ENCODE data around the gene SPTB.
A peak's percentile ranks its signal among the peaks of the same experiment; 100 is the strongest.

Gene SPTB

DNA sequence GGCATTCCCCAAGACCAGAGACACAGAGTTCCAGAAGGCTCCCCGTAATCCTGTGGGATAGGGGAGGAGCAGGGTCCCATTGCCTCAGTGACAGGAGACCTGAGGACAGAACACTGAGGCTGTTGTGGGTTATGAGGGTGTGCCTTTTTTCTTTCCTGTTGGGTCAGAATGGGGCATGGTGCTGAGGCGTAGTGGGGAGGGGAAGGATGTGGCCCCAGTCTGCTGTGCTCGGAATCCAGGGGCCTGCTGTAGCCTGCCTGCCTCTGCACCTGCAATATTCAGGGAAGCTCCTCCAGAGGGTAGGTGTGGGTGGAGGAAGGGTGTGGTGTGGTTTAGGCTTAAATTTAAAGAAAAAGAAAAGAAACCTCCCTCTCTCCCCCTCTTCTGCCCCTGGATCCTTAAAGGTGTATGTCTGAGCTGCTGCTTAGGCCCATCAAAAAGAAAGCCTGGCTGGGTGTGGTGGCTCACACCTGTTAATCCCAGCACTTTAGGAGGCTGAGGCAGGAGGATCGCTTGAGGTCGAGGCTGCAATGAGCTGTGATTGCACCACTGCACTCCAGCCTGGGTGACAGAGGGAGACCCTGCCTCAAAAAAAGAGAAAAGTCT is 156.8 kb downstream of the SPTB start:
- POLR2A ChIA-PET, result no interaction called here
- CTCF ChIA-PET, result no interaction called here
- TF ChIP-seq FOXA1 (IDR thresholded peaks at IDR 0.05) (no peak), FOXM1 (IDR thresholded peaks at IDR 0.05; ENCODE audit: borderline replicate concordance) (no peak), L3MBTL2 (conservative IDR thresholded peaks at IDR 0.05) (no peak), LEF1 (IDR thresholded peaks at IDR 0.05; ENCODE audit: borderline replicate concordance) (no peak), ARNT (IDR thresholded peaks at IDR 0.05) (no peak), NFRKB (IDR thresholded peaks at IDR 0.05) (no peak), HDGF (IDR thresholded peaks at IDR 0.05; ENCODE audit: borderline replicate concordance) (no peak), SP1 (IDR thresholded peaks at IDR 0.05) (no peak), SUZ12 (IDR thresholded peaks at IDR 0.05) (no peak), FOXK2 (IDR thresholded peaks at IDR 0.05) (no peak), ELF4 (IDR thresholded peaks at IDR 0.05) (no peak), ZNF384 (IDR thresholded peaks at IDR 0.05) (no peak), CTBP1 (IDR thresholded peaks at IDR 0.05; ENCODE audit: borderline replicate concordance) (no peak), BHLHE40 (IDR thresholded peaks at IDR 0.05; ENCODE audit: borderline replicate concordance) (no peak), TARDBP (IDR thresholded peaks at IDR 0.05) (no peak)
- TF ChIP-seq, protein P1, sequence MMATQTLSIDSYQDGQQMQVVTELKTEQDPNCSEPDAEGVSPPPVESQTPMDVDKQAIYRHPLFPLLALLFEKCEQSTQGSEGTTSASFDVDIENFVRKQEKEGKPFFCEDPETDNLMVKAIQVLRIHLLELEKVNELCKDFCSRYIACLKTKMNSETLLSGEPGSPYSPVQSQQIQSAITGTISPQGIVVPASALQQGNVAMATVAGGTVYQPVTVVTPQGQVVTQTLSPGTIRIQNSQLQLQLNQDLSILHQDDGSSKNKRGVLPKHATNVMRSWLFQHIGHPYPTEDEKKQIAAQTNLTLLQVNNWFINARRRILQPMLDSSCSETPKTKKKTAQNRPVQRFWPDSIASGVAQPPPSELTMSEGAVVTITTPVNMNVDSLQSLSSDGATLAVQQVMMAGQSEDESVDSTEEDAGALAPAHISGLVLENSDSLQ (IDR thresholded peaks at IDR 0.05), result no peak
- DNase-seq (ENCODE audit: extremely low spot score), result no peak

DNA sequence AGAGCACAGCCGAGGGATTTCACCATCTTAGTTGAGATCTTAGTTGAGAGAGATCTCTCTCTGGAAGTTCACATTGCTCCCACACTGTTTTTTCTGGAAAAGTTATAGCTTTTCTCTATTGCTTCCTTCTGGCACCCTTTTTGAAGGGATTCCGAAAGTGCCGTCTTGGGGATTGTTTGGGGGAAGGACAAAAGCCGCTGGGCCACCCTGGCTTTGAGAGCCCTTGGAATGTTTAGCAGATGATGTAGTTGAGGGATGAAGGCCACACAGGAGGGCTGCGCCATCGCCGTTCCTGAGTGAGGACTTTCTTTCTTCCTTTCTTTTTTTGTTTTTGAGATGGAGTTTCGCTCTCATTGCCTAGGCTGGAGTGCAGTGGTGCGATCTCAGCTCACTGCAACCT is 157.8 kb downstream of the SPTB start:
- ChIA-PET POLR2A (interaction anchor here (0.8 kb wide), 1 partner anchor 10 kb away, joined by 3 read pairs; no protein-coding TSS in a partner anchor), CTCF (no interaction called here)
- TF ChIP-seq FOXA1 (IDR thresholded peaks at IDR 0.05) (no peak), HDGF (IDR thresholded peaks at IDR 0.05; ENCODE audit: borderline replicate concordance) (no peak), BHLHE40 (IDR thresholded peaks at IDR 0.05; ENCODE audit: borderline replicate concordance) (no peak), FOXK2 (IDR thresholded peaks at IDR 0.05) (no peak), LEF1 (IDR thresholded peaks at IDR 0.05; ENCODE audit: borderline replicate concordance) (no peak), CTBP1 (IDR thresholded peaks at IDR 0.05; ENCODE audit: borderline replicate concordance) (no peak), NFRKB (IDR thresholded peaks at IDR 0.05) (no peak), ELF4 (IDR thresholded peaks at IDR 0.05) (no peak), TARDBP (IDR thresholded peaks at IDR 0.05) (no peak), SP1 (IDR thresholded peaks at IDR 0.05) (no peak), FOXM1 (IDR thresholded peaks at IDR 0.05; ENCODE audit: borderline replicate concordance) (no peak), ZNF384 (IDR thresholded peaks at IDR 0.05) (no peak), SUZ12 (IDR thresholded peaks at IDR 0.05) (no peak)
- TF ChIP-seq, protein P1 (IDR thresholded peaks at IDR 0.05), result no peak
- no peak for DNase-seq (ENCODE audit: extremely low spot score)

DNA sequence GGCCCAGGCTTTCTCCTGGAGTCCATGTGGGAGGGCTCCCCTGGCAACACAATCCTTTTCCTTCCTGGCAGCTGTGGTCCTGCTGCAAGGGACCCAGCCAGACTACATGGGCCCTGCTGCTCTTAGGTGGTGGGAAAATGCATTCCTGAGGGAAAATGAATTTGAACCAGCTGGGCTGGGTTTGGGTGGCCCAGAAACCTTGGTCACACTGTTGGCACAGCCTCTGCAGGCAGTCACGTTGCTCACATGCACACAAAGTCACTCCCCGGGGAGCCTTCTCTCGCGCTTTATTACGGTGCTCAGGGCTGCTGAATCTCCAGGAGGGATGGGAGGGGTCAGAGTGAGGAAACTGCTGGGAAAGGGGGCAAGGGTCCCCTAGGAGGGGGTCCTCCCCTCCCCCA is 158.3 kb downstream of the SPTB start:
- no peak for DNase-seq (ENCODE audit: extremely low spot score)
- ChIA-PET POLR2A (interaction anchor here (0.8 kb wide), 1 partner anchor 9 kb away, joined by 3 read pairs; no protein-coding TSS in a partner anchor), CTCF (no interaction called here)
- no peak for TF ChIP-seq FOXK2 (IDR thresholded peaks at IDR 0.05)
- no peak for TF ChIP-seq NFRKB (IDR thresholded peaks at IDR 0.05)
- no peak for TF ChIP-seq FOXM1 (IDR thresholded peaks at IDR 0.05; ENCODE audit: borderline replicate concordance)
- no peak for TF ChIP-seq SP1 (IDR thresholded peaks at IDR 0.05)

GRCh38 chr14:64720131-64720576 is 159.6 kb downstream of the SPTB start:
- ChIA-PET CTCF (interaction anchor here (0.5 to 0.6 kb wide), 2 partner anchors 44 to 94 kb away, joined by 3 read pairs; no protein-coding TSS in a partner anchor), POLR2A (interaction anchor here (1.7 kb wide), 1 partner anchor 16 kb away, joined by 4 read pairs; the partner anchor contains the start of gene PLEKHG3)
- peak; percentile 36 for DNase-seq (ENCODE audit: extremely low spot score)
- TF ChIP-seq HDGF (IDR thresholded peaks at IDR 0.05; ENCODE audit: borderline replicate concordance) (no peak), CTBP1 (IDR thresholded peaks at IDR 0.05; ENCODE audit: borderline replicate concordance) (no peak), L3MBTL2 (conservative IDR thresholded peaks at IDR 0.05) (no peak)
- TF ChIP-seq, protein P1 (IDR thresholded peaks at IDR 0.05), result peak; percentile 69

GRCh38 chr14:64719601-64720000 is 160.1 kb downstream of the SPTB start:
- CTCF ChIA-PET, result interaction anchor here (0.5 kb wide), 1 partner anchor 95 kb away, joined by 3 read pairs; no protein-coding TSS in a partner anchor

DNA sequence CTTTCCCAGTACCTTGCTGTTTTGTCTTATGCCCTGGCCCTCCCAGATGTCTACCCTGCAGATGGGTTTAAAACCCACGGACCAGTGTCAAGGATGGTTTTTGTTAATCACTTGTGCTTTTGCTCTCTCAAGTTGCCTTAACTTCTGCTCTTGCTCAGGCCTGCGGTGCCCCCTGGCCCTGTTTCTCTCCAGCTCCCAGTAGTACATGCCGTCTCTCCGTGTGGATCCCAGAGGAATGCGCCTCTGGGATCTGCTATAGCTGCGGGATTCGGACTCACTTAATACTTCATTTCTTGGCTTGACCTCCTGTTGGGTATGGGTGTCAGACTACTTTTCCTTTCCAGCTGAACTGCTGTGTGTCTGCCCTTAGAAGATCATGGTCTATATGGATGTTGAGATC is 160.9 kb downstream of the SPTB start:
- ChIA-PET POLR2A (interaction anchor here (2.2 kb wide), 1 partner anchor 14 kb away, joined by 8 read pairs; the partner anchor contains the start of gene PLEKHG3), CTCF (interaction anchor here (1.1 kb wide), 1 partner anchor 184 kb away, joined by 3 read pairs; no protein-coding TSS in a partner anchor)
- DNase-seq (ENCODE audit: extremely low spot score), result no peak
- no peak for TF ChIP-seq FOXA1 (IDR thresholded peaks at IDR 0.05)
- TF ChIP-seq CTBP1 (IDR thresholded peaks at IDR 0.05; ENCODE audit: borderline replicate concordance), result no peak
- no peak for TF ChIP-seq SUZ12 (IDR thresholded peaks at IDR 0.05)
- TF ChIP-seq ELF4 (IDR thresholded peaks at IDR 0.05), result no peak
- TF ChIP-seq SP1 (IDR thresholded peaks at IDR 0.05), result no peak
- no peak for TF ChIP-seq ZNF384 (IDR thresholded peaks at IDR 0.05)
- TF ChIP-seq FOXK2 (IDR thresholded peaks at IDR 0.05), result no peak
- TF ChIP-seq, protein P1 (IDR thresholded peaks at IDR 0.05), result no peak
- TF ChIP-seq L3MBTL2 (conservative IDR thresholded peaks at IDR 0.05), result no peak
- no peak for TF ChIP-seq NFRKB (IDR thresholded peaks at IDR 0.05)
- no peak for TF ChIP-seq ARNT (IDR thresholded peaks at IDR 0.05)
- TF ChIP-seq FOXM1 (IDR thresholded peaks at IDR 0.05; ENCODE audit: borderline replicate concordance), result no peak
- no peak for TF ChIP-seq LEF1 (IDR thresholded peaks at IDR 0.05; ENCODE audit: borderline replicate concordance)
- TF ChIP-seq BHLHE40 (IDR thresholded peaks at IDR 0.05; ENCODE audit: borderline replicate concordance), result no peak
- TF ChIP-seq HDGF (IDR thresholded peaks at IDR 0.05; ENCODE audit: borderline replicate concordance), result no peak
- no peak for TF ChIP-seq TARDBP (IDR thresholded peaks at IDR 0.05)

More at GRCh38 chr14:64719601-64720000, 160.1 kb downstream of the SPTB start:
- POLR2A ChIA-PET, result interaction anchor here (1.7 kb wide), 1 partner anchor 15 kb away, joined by 4 read pairs; the partner anchor contains the start of gene PLEKHG3
- TF ChIP-seq ZNF384 (IDR thresholded peaks at IDR 0.05) (no peak), SUZ12 (IDR thresholded peaks at IDR 0.05) (no peak), L3MBTL2 (conservative IDR thresholded peaks at IDR 0.05) (no peak), CTBP1 (IDR thresholded peaks at IDR 0.05; ENCODE audit: borderline replicate concordance) (no peak), SP1 (IDR thresholded peaks at IDR 0.05) (no peak), ARNT (IDR thresholded peaks at IDR 0.05) (no peak), HDGF (IDR thresholded peaks at IDR 0.05; ENCODE audit: borderline replicate concordance) (no peak)
- DNase-seq (ENCODE audit: extremely low spot score), result no peak
